Hepatocyte (in vitro differentiated cells): ENCODE data around the gene CALCB.

ENCODE experiments used
- CTCF ChIP-seq: fragments of 200-600 bp; sonication (generic); IDR thresholded peaks from 2 replicates; pipeline ENCODE4 v1.5.1; 2016; ENCODE audit warnings: antibody characterized with exemption, mild to moderate bottlenecking; ENCODE audit not compliant: poor library complexity
- EZH2 ChIP-seq: fragments of 200-600 bp; sonication (generic); IDR thresholded peaks from 2 replicates; pipeline ENCODE4 v1.6.1; 2016; ENCODE audit warnings: antibody characterized with exemption, mild to moderate bottlenecking, borderline replicate concordance

GRCh38 chr11:15108592-15109130 is 35.3 kb downstream of the CALCB start:
- no peak for TF ChIP-seq CTCF
- no peak for TF ChIP-seq EZH2
